Activated CD8-positive, alpha-beta memory T cell treated with anti-CD3 and anti-CD28 coated beads for 36 hours (primary cell): Measurements from ENCODE around the gene HDAC4. TPM values are rescaled to one million over a fixed set of nuclear protein-coding genes. Genes with fewer than 3 reads are reported as not detected.

Experiments used
- CTCF ChIA-PET: fragments of 350-600 bp; sonication (Branson Sonifier 250); formaldehyde crosslinking; loops from one replicate; lab custom pipeline; 2021; ENCODE audit warnings: antibody characterized with exemption; lab: Charles Lee
- POLR2A ChIA-PET: fragments of 350-600 bp; sonication (Branson Sonifier 250); formaldehyde crosslinking; loops from one replicate; lab custom pipeline; 2021; ENCODE audit warnings: antibody characterized with exemption; lab: Charles Lee
- total RNA-seq, 2 experiments: library from RNA; stranded (reverse); gene quantifications; one replicate each; pipeline ENCODE4 v1.2.3, GENCODE V29; 2021

HDAC4 gene
- total RNA-seq, 2 experiments from 2014 or later: 19.7 to 23.5 TPM

DNA sequence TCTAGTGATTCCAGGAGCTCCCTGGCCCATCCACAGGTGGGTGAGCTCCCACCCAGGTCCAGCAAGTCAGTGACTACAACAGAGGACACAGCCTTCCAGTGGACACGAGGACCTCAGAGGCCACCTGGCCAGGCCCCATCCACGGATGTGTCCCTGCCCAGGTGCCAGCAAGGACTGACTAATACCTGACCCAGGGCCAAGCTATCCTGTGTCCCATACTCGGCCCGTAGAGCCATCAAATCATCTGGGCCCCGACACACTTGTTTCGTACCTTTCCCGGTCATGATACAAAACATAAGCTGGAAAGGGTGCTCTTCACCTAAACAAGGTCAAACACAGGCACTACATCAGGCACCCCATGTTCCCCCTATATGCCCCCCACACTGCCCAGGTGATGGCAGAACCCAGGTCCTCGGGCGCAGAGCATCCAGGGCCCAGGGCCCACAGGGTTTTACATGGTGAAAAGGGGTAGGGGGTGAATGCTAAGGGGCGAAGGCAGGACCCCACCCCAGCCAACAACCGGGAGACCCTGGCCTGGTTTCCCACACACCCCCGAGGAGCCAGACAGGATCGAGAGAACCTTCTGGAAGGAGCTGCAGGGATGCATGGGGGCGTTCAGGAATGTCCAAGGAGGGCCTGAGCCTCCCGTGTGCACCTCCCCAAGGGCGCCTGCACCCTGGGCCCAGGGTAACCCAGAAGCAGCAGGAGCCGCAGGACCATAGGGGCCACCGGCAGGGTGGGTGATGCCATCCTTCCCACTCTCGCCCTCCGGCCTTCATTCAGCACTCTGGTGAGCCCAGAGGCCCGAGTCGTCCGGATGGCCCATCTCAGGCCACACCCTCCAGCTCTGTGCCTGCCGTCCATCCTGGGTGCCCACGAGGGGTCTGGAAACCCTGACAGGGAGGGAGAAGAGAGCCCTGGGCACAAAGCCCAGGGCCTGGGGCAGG lies 94.3 kb downstream of the HDAC4 start:
- CTCF ChIA-PET: no interaction called here
- POLR2A ChIA-PET: no interaction called here

DNA sequence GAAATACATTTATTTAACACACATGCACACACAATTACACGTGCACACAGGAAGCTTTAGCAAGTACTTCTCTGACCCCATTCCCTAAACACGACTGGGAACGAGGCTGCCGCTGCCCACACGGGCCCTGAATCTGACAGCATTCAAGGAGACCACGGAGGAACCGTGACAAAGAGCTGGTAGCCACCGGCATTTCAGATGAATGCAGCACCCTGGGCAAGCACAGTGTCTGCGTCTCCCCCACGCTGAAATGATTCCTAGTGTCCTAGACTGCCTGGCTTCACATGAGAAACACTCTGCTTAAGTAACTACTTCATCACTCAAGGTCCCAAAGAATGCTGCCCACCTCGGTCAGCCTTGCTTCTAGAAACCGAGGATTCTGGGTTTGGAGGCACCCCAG lies 95.0 kb downstream of the HDAC4 start:
- CTCF ChIA-PET: no interaction called here
- POLR2A ChIA-PET: no interaction called here

DNA sequence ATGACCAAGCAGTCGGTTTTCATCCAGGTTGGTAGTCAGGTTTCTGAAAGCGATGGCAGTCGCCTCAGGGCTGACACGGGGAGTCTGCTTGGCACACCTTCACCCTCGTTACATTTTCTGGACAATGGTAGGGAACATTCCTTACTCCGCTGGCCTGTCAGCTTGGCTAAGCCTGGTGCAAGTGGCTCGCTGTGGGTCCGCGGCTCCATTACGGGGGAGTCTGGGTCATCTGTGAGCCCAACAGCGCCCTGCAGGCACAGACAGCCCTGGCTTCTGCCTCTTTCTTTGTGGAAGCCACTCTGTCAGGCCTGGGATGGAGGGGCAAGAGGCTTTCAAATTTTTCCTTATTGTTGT lies 95.6 kb downstream of the HDAC4 start:
- POLR2A ChIA-PET: no interaction called here
- CTCF ChIA-PET: no interaction called here

DNA sequence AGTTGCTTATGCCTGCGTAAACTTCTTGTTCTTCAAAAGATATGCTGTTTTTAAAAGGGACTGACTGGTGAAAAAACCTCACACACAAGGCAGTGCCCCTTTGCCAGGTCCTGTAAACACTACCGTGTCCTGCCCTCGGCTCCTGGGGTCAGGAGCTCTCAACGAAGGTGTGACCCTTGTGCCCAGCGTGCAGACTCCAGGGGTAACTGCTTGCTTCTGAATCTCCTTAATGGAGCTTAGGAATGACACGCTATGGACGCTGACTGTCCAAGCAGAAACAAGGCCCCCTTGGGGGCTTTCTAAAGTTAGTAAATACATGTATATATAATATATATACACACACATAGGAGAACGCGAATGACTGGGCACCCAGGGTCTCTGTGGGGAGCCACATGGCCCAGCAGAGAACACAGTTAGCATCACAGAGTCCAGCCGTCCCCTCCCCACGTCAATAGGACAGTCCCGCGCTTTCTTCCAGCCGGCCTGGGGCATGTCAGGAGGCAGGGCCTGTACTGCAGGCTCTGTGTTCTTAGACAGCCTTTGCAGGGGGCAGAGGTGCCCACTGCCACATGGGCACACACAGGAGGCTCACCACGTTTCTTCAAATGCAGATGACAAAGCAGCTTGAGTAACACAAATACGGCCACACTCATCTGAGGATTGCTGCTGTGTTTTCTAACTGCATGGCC lies 96.1 kb downstream of the HDAC4 start:
- POLR2A ChIA-PET: interaction anchor here (1.2 kb wide), 1 partner anchor 29 kb away, joined by 5 read pairs; no protein-coding TSS in a partner anchor
- CTCF ChIA-PET: no interaction called here

DNA sequence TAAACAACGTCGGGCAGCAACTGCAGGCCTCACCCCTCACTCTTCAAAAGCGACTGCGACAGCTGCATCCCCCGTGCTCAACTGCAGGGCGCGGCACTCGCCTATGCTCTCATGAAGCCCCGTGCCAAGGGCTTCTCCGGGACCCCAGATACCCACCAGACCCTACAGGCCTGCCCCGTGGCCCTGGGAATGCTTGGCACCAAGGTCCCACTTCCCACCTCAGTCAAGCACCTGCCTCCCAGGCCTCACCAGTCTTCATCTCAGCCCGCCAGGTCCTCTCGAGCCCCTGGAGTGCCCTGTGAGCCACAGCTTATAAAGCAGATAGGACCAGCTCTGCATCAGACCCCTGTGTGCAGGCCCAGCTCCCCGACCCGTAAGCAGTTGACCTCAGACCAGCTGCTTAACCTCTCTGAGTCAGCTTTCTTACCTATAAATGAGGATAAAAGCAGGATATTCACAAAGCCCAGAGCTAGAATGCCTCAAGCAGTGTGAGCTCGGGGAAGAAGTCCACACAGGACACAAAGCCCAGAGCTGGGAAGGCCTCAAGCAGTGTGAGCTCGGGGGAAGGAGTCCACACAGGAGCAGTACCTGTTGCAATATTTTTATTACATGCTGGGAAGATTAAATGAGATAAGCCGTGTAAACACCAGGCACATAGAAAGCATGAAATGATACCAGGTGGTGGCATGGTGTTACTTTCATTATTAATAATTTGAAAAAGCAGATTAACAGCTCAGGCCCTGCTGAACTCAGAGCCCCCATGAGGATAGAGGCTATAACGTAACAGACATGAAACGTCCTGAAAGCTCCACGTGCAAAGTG lies 96.9 kb downstream of the HDAC4 start:
- ChIA-PET CTCF (no interaction called here), POLR2A (interaction anchor here (0.6 to 1.2 kb wide), 2 partner anchors 28 to 38 kb away, joined by 3 to 5 read pairs; no protein-coding TSS in a partner anchor)

DNA sequence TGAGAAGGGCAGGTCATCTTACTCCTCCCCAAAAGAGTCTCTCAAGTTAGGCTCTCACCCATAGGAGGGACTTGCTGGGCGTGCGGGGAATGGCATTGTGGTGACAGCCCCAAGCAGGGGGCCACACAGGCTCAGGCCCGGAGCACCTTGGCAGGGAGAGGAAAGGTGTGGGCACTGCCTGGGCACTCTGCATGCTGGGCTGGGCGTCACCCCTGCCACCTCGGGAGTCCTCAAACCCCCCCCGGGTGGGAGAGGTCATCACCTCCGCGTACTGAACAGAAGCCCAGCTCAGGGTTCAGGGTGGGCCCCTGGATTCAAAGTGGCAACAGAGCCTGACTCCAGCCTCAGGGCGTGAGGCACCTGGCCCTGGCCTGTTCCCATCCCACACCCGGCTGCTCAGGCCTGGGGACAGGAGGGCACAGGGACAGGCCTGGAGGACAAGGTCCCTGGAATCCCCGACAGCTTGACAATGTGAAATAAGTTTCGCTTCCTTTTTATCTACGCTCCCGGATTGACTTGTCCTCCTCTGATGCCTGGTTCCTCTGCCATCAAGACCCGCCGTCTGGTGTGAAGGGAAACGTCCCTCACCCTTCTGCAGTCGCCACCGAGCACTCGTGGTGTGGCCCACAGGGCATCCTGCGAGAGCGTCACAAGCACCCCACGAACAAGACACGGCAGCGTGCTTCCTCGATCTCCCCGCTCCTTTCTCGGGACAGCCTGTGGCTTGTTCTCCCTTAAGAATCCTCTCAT lies 97.8 kb downstream of the HDAC4 start:
- CTCF ChIA-PET: no interaction called here
- POLR2A ChIA-PET: no interaction called here

DNA sequence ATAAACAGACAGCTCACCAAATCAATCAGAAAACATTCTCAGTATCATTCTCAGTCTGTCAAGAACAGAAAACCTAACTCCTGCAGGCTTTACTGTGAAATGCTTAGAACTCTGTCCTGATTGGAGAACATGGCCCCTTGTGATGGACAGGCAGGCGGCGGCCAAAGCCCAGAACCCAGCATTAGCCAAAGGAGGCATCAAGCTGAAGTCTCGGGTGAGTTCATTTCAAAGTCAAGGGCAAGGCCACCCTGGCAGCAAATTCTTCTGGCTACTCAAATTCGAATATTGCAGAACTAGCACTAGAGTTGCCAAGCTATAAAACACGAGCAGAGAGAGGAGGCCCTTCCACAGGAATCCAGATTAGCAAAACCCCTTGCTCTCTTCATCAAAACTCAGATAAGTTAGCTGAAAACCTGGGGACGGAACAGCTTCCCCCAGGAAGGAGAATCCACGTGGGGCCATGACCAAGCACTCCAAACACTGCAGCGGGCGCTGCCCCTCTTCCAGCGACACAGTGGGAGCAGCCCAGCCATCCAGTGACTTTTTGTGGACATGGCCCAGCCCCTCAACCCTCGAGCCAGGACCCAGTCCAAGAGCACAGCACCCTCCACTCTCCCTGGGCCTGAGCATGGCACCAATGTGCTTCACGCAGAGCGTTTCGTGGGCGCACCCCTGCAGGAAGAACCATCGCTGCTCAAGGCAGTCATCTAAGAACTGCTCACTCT lies 98.6 kb downstream of the HDAC4 start:
- CTCF ChIA-PET: no interaction called here

DNA sequence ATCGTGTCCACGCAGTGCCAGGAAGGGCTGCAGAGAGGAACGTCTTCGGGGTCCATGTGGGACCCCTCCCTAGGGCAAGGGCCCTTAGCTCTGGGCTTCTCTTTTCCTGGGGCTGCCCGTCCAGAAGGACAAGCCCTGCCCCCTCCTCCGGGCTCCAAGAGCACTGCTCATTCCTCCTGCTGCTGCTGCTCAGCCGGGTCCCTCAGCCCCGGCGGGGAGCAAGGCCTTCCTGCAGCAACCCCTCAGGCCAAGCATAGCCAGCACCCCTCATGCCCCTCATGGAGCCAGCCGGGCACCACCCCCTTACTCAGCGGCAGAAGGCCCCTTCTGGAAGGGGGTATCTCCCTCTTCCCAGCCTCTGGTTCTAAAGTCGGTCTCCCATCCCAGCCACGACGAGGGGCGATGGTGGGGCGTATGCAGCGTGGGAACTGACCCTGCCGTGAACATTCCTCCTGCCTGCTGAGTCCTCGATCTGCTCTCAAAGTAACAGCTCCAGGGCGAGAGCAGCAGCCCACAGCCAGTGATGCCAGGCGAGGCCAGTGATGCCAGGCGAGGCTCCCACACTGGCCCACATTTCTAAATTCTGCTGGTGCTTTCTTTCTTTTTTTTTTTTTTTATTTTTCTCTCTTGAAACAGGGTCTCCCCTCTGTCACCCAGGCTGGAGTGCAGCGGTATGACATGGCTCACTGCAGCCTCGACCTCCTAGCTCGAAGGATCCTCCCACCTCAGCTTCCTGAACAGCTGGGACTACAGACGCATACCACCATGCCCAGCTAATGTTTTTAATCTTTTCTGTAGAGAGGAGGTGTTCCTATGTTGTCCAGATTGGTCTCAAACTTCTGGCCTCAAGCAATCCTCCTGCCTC lies 99.7 kb downstream of the HDAC4 start:
- ChIA-PET POLR2A (no interaction called here), CTCF (interaction anchor here (0.8 kb wide), 1 partner anchor 9 kb away, joined by 3 read pairs; no protein-coding TSS in a partner anchor)

More for the DNA sequence above, 98.6 kb downstream of the HDAC4 start:
- POLR2A ChIA-PET: interaction anchor here (0.5 kb wide), 1 partner anchor 25 kb away, joined by 4 read pairs; no protein-coding TSS in a partner anchor

DNA sequence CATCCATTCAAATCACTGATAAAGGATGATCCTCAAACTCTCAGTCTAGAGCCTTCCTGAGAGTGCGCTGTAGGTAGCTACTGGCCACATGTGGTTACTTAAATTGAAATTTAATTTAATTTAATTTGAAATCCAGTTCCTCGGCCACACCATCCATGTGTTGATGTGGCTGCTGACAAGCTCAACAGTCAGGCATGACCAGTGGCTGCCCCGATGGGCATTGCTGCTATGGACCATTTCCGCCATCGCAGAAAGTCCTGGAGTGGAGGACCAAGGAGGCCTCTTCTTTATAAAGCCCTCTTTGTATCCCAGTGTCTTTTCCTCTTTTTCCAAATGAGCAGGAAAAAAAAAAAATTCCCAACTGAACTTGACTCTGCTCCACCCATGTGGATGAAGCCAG lies 100.6 kb downstream of the HDAC4 start:
- ChIA-PET CTCF (interaction anchor here (0.8 to 1.0 kb wide), 2 partner anchors 9 to 25 kb away, joined by 3 read pairs; no protein-coding TSS in a partner anchor), POLR2A (no interaction called here)

DNA sequence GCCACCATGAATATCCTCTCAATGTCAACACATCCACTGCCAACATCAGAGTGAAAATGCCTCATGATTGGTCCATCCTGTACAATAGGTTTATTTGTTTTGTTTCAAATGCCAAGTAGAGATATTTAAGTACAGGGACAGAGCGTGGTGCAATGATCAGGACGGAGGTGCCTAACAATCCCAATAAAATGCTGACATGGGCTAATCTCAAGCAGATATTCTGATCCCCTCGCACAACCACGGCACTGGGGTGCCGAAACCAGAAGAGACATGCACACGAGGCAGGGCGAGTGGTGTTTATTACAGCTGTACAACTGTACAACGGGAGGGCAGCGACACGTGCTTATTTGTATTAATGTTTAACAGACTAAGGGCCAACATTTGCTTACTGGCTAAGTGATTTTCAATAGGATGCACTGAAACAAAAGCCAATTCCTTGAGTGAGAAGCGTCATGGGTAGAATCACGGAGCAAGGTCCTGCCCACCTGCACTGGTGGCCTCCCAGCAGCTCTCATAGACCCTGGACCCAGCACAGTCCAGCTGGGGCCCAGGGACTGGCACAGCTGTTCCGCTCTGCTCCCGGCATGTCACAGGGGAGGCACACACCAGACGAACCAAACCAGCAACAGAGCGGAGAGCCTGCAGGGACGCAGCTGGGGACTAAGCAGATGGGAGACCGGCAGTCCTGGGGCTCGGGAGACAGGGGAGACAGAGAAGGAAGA lies 101.4 kb downstream of the HDAC4 start:
- CTCF ChIA-PET: interaction anchor here (0.6 to 1.0 kb wide), 2 partner anchors 22 to 24 kb away, joined by 3 read pairs; no protein-coding TSS in a partner anchor
- POLR2A ChIA-PET: no interaction called here

DNA sequence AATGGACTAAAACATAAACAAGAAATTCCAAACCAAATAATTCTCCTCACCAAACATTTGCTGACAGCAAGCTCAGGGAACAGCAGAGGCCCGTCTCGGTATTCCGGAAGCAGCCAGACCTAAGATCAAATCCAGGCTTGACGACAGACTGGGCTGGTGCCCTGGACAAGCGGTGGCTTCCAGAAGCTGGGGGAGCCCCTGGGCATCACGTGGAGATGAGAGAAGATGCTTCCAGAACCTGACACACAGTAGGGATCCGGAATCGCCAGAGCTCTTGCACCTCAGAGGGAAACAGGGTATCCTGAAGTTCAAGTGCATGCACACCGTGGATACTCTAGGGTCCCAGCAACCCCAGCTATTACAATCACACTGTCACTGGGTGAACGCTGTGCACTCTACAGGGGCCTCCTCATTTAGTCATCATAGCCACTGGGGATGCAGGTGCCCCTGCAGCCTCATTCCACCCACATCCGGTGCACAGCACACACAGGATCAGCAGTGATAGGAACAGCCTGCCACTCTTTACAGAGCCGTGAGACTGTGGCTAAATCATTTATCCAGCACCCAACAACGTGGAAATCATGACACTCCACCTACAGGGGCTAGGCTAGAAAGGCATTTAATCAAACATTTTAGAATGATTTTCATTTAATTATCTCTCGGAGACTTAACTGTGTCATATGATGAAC lies 102.6 kb downstream of the HDAC4 start:
- ChIA-PET CTCF (interaction anchor here (0.7 to 1.7 kb wide), 2 partner anchors 13 to 72 kb away, joined by 4 to 6 read pairs; no protein-coding TSS in a partner anchor), POLR2A (interaction anchor here (1.6 kb wide), 1 partner anchor 103 kb away, joined by 3 read pairs; the partner anchor contains the start of gene HDAC4)

DNA sequence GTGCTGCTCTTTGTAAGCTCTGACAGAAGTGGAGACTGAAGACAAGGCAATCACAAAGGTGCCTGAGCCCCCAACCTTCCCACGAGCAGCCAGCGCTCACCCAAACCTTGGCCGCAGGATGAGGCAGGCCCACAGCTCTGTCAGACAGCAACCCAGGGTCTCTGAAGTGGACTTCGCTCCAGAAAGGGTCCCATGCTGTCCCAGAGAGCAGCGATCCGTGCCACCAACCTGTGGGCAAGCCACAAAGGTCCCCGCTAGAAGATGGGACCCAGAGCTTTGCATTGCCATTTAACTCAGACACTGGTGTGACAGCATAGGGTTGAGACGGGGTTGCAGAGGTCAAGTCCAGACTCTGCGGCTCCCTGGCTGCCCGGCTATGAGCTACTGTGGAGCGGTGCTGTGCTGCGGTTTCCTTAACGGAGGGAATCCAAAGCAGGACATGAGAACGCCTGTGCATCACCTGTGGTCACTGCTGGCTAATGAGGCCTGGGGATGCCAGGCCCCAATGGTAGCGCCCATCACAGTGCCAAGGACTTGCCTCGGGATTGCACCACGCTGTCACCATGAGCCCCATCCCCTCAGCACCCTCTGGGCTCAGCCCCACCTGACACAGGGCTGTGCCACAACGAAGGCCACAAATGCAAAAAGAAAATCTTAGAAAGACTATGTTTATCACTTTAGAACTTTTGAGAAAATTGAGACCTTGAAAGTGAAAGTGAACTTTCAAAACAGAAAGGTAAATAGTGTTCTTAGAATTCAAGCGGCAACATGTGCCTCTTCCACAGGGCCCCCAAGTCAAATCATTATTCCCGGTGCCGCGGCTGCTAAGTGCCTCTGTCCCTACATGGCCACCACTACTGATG lies 103.4 kb downstream of the HDAC4 start:
- ChIA-PET CTCF (interaction anchor here (0.7 to 1.7 kb wide), 2 partner anchors 12 to 73 kb away, joined by 4 to 6 read pairs; no protein-coding TSS in a partner anchor), POLR2A (interaction anchor here (1.6 kb wide), 1 partner anchor 104 kb away, joined by 3 read pairs; the partner anchor contains the start of gene HDAC4)

DNA sequence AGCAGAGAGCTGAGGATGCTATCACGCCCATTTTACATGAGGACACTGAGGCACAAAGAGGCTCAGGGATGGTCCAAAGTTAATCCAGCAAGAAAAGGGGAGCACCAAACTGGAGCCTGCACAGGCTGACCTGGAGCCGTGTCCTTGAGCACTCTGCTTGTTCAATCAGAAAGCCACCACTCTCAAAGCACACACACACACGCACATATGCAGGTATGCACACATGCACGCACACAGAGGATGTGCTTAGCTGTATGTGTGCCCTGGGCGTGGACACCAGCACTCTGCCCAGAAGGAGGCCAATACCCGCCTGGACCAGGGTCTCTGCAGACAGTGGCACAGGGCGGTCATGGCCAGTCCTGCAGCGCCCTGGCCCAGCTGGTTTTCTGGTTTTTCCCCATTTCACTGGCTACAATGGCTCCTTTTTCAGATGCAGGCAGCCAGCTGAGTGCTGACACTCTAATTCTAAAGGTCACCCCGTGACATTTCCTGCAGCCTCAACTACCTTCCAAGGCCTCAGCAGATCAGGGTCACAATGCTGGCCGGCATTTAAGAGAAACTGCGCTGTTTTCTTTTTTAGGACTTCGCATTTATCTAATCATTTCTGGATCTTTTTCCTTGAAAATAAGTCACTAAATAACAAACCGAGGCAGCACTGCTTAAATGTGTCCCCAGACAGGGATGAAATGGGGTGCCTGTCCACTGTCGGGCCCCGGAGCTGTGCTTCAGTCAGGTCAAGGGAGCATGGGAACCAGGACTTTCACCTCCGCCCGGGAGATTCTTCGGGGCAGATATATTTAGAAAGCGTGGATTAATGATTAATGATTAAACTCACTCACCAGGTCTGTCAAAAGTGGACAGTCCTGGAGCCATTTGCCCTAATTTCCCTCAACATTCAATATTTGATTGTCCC lies 104.5 kb downstream of the HDAC4 start:
- ChIA-PET POLR2A (no interaction called here), CTCF (interaction anchor here (1.0 to 1.2 kb wide), 2 partner anchors 23 to 105 kb away, joined by 3 read pairs; partner anchors contain the start of gene HDAC4)
